Adrenal gland (tissue), 12 donors: Measurements from ENCODE around the gene BMP8B. TPM values are rescaled to one million over a fixed set of nuclear protein-coding genes. Genes with fewer than 3 reads are reported as not detected.

Experiments
- DNase-seq, 7 donors: peaks; one replicate each; pipeline ENCODE4 v3.0.0-alpha.2; 2019 to 2020
- H3K27ac ChIP-seq, 5 donors: fragments of 200-600 bp; sonication (generic) in 4 of 5; 1 replicate in 3 of 5; 2 replicates in 2 of 5; pipeline versions ENCODE4 v1.5.1 to v1.8.0; 2016 to 2020; ENCODE audit warnings: mild to moderate bottlenecking in 1 of 5
- H3K27me3 ChIP-seq: fragments of 200-600 bp; 2 replicates; pipeline ENCODE4 v1.8.0; 2021
- H3K36me3 ChIP-seq, 2 donors: fragments of 200-600 bp; replicated peaks in 1 of 2; 1 replicate in 1 of 2; 2 replicates in 1 of 2; pipeline versions ENCODE4 v1.5.1 to v1.8.0; 2018 to 2022
- H3K4me1 ChIP-seq, 2 donors: fragments of 200-600 bp; replicated peaks in 1 of 2; 1 replicate in 1 of 2; 2 replicates in 1 of 2; pipeline versions ENCODE4 v1.5.1 to v1.8.0; 2018 to 2021
- H3K4me3 ChIP-seq, 4 donors: fragments of 200-600 bp; sonication (generic) in 3 of 4; one replicate each; pipeline ENCODE4 v1.5.1; 2016 to 2018
- H3K9me3 ChIP-seq, 3 donors: fragments of 200-600 bp; sonication (generic) in 1 of 3; replicated peaks in 1 of 3; 1 replicate in 2 of 3; 2 replicates in 1 of 3; pipeline versions ENCODE4 v1.5.1 to v1.8.0; 2016 to 2021
- POLR2A ChIP-seq, 2 donors: fragments of 450-650 bp; IDR thresholded peaks; one replicate each; pipeline ENCODE4 v1.6.1; 2017; ENCODE audit warnings: antibody characterized with exemption in 2 of 2, mild to moderate bottlenecking in 2 of 2, moderate library complexity in 1 of 2
- WGBS, 4 donors: extraction: QIAGEN DNeasy Blood & Tissue Kit in 2 of 4; methylation state at CpG; one replicate each; pipeline versions ENCODE4 v1.1.5 to v1.1.7; 2013 to 2017; 5-methylcytosine and 5-hydroxymethylcytosine counted together
- intact Hi-C, 2 donors: fragments of 100-400 bp; cut with DNase I; formaldehyde crosslinking; loops; one replicate each; pipeline versions ENCODE4 v1.14.1 to v1.15.0; 2022 to 2023
- polyA plus RNA-seq, 3 donors: library from polyadenylated mRNA; stranded (reverse); fragments of 200-250 nt in 2 of 3; fragments of 350-450 nt in 1 of 3; fragmentation: Illumina TruSeq in 1 of 3; extraction: RNeasy Lipid Tissue Mini Kit (QIAGEN cat#74804) in 1 of 3; gene quantifications; one replicate each; pipeline ENCODE4 v1.2.3, GENCODE V29; 2013 to 2014
- total RNA-seq, 9 donors: library from RNA; depleted of rRNA in 4 of 9; stranded (reverse); fragments of >200 nt in 4 of 9; fragments of 120-200 nt in 1 of 9; fragmentation: NEBNext Ultra II Directional in 1 of 9; extraction: Animal tissue kit (Norgen Biotek cat#: 25700) in 1 of 9; gene quantifications; one replicate each; pipeline versions ENCODE4 v1.1.0 to v1.2.4, GENCODE V29; 2013 to 2023
- TF ChIP-seq, protein P1 (sequence below), 6 experiments: fragments of 450-650 bp in 4 of 6; fragments of 200-600 bp in 2 of 6; sonication (generic) in 1 of 6; IDR thresholded peaks; 1 replicate in 5 of 6; 2 replicates in 1 of 6; pipeline versions ENCODE4 v1.5.1 to v1.8.0; 2016 to 2021; ENCODE audit warnings: antibody characterized with exemption in 6 of 6, mild to moderate bottlenecking in 2 of 6, moderate library complexity in 1 of 6
- donor health status: healthy with polysubstance abuse.
- donor health status: Bipolar disorder and iron deficiency.
- donor health status: DM: yes; HTN: yes; CAD: no.
- donor health status: DM: no; HTN: no; CAD: no.
- donor health status: DM: no; HTN: no; CAD: no.
- donor health status: DM: yes; HTN: yes; CAD: no.

Gene BMP8B
- total and polyA plus RNA-seq, 12 donors, result 0.09 to 5.9 (median 1.0) TPM; not detected in 1

DNA sequence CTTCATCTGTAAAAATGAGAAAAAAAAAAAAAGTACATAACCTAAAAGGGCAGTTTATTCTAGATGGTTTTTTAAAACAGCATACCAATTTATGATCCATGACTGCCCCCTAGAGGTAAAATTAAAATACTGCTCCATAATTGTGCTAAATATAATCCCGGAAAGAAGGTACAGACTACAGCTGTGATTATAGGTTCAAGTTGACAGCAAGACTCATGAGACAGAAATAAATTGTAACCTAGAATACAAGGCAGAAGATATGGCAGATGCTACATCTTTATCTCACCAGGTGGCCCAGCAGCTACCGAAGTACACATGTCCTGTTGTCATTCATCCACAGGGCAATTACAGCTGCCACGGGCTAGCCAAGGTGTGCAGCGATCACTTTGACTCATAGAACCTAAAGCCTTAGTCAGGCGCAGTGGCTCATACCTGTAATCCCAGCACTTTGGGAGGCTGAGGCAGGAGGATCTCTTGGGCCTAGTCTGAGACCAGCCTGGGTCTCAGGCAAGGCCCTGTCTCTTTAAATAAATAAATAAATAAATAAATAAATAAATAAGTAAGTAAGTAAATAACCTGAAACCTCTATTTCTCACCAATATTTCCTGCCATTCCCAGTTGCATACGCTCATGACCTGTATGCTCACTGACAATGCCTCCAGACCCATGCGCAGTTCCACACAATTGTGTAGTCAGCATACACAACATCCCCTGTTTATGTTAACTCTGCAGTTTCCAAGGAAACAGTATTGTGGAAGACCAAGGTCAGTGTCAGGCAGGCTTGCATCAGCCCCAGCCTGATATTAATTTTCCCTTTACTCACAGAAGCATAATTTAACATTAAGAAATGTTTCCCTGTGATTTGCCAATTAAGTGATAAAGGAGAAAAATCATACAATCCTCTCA lies 68.3 kb downstream of the BMP8B start:
- H3K9me3 ChIP-seq, result no peaks in the 10 kb centered on the region
- H3K36me3 ChIP-seq, result no peaks in the 10 kb centered on the region
- TF ChIP-seq POLR2A (IDR thresholded peaks at IDR 0.05), result no peak
- TF ChIP-seq, protein P1, sequence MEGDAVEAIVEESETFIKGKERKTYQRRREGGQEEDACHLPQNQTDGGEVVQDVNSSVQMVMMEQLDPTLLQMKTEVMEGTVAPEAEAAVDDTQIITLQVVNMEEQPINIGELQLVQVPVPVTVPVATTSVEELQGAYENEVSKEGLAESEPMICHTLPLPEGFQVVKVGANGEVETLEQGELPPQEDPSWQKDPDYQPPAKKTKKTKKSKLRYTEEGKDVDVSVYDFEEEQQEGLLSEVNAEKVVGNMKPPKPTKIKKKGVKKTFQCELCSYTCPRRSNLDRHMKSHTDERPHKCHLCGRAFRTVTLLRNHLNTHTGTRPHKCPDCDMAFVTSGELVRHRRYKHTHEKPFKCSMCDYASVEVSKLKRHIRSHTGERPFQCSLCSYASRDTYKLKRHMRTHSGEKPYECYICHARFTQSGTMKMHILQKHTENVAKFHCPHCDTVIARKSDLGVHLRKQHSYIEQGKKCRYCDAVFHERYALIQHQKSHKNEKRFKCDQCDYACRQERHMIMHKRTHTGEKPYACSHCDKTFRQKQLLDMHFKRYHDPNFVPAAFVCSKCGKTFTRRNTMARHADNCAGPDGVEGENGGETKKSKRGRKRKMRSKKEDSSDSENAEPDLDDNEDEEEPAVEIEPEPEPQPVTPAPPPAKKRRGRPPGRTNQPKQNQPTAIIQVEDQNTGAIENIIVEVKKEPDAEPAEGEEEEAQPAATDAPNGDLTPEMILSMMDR (IDR thresholded peaks at IDR 0.05), result peak; percentile 66 to 88 (median 78)
- no peaks in the 10 kb centered on the region for H3K4me1 ChIP-seq
- 24 to 42% (median 36%) methylated on average over 6 to 7 of the region's 7 CpGs for WGBS, 4 donors
- H3K27me3 ChIP-seq, result peaks cover 12% of the 10 kb centered on the region
- intact Hi-C loops, result loop anchor here in 1 of 2 donors (2.0 kb wide), 1 partner anchor 114 kb away; no protein-coding TSS in a partner anchor
- peak overlapping the region in 1 of 5 donors; percentile 9 for H3K27ac ChIP-seq
- no peak overlapping the region for H3K4me3 ChIP-seq
- DNase-seq, result peak in 2 of 7 donors; percentile 32 to 66

DNA sequence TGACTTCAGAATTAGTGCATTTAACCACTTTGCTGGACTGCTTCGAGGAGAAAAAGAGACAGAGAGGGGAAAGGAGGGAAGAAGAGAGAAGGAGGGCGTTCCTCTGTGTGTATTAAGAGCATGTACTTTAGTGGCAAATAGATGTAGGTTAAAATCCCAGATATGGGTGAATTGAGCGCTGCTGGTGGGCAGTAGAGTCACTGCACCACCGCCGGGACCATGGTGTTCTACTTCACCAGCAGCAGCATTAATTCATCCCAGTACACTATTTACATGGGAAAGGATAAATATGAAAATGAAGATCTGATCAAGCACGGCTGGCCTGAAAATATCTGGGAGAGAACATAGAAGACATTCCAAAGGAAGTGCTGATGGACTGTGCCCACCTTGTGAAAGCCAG lies 70.9 kb downstream of the BMP8B start:
- peaks cover 6% of the 10 kb centered on the region for H3K27me3 ChIP-seq
- H3K36me3 ChIP-seq, result no peaks in the 10 kb centered on the region
- no peaks in the 10 kb centered on the region for H3K9me3 ChIP-seq
- no peak for DNase-seq
- H3K4me3 ChIP-seq, result no peak overlapping the region
- TF ChIP-seq POLR2A (IDR thresholded peaks at IDR 0.05), result no peak
- TF ChIP-seq, protein P1 (IDR thresholded peaks at IDR 0.05), result no peak
- intact Hi-C loops, result loop anchor here in 1 of 2 donors (10.0 kb wide), 1 partner anchor 113 kb away; no protein-coding TSS in a partner anchor
- H3K4me1 ChIP-seq, result no peaks in the 10 kb centered on the region
- no peak overlapping the region for H3K27ac ChIP-seq
- WGBS, 4 donors, result 40 to 49% (median 45%) methylated on average over 6 of the region's 6 CpGs

DNA sequence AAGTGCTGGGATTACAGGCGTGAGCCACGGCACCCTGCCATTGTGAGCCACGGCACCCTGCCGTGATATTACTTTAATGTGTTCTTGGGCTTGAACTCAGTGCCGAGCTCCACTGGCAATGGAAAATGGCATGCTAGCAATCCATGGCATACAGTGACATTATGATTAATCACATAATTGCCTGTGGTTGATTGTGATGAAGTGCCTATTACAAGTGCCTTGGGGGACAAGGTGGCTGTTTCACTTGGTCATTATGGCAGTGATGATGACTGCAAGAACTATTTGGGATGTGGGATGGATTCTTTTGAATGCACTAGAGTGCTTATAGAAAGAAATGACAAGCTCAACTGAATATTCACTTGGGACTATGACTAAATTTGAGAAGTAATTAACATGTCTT lies 75.1 kb downstream of the BMP8B start:
- H3K27me3 ChIP-seq, result peaks cover 6% of the 10 kb centered on the region
- no peaks in the 10 kb centered on the region for H3K9me3 ChIP-seq
- no peaks in the 10 kb centered on the region for H3K36me3 ChIP-seq
- WGBS, 4 donors, result 77 to 88% (median 82%) methylated on average over 5 of the region's 5 CpGs
- peak in 1 of 7 donors; percentile 25 for DNase-seq
- no peak overlapping the region for H3K4me3 ChIP-seq
- no peak overlapping the region for H3K27ac ChIP-seq
- no peaks in the 10 kb centered on the region for H3K4me1 ChIP-seq
- intact Hi-C loops, result loop anchor here in 1 of 2 donors (10.0 kb wide), 1 partner anchor 109 kb away; no protein-coding TSS in a partner anchor
- TF ChIP-seq, protein P1 (IDR thresholded peaks at IDR 0.05), result no peak
- TF ChIP-seq POLR2A (IDR thresholded peaks at IDR 0.05), result no peak

DNA sequence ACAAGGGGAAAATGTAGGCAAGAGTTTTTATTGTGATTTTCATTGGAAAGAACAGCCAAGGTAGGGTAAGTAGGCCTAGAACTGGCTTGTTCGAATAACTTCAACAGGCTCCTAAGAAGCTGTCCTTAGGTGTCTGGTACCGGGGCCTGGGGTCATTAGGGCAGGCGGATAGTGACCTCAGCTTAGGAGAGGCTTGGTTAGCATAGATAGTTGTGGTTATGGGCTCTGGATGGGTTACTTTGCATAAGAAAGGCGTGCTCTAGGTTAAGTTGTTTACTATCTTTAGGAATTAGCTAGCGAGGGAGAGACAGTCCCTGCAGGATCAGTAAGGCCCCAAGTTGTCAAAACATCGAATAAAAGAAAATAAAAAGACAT lies 76.7 kb downstream of the BMP8B start:
- TF ChIP-seq POLR2A (IDR thresholded peaks at IDR 0.05), result no peak
- TF ChIP-seq, protein P1 (IDR thresholded peaks at IDR 0.05), result no peak
- DNase-seq, result no peak
- WGBS, 4 donors, result 81 to 89% (median 83%) methylated on average over 6 of the region's 6 CpGs
- Histone ChIP-seq H3K4me3 (no peak overlapping the region), H3K4me1 (no peaks in the 10 kb centered on the region), H3K27me3 (peaks cover 6% of the 10 kb centered on the region), H3K36me3 (no peaks in the 10 kb centered on the region), H3K9me3 (no peaks in the 10 kb centered on the region), H3K27ac (no peak overlapping the region)
- intact Hi-C loops, result loop anchor here in 1 of 2 donors (10.0 kb wide), 1 partner anchor 107 kb away; no protein-coding TSS in a partner anchor
